Measurements from ENCODE around the gene PTGFRN.

GRCh38 chr1:116952738-116953275 lies 43.1 kb downstream of the PTGFRN start:
- TF ChIP-seq, protein P1, sequence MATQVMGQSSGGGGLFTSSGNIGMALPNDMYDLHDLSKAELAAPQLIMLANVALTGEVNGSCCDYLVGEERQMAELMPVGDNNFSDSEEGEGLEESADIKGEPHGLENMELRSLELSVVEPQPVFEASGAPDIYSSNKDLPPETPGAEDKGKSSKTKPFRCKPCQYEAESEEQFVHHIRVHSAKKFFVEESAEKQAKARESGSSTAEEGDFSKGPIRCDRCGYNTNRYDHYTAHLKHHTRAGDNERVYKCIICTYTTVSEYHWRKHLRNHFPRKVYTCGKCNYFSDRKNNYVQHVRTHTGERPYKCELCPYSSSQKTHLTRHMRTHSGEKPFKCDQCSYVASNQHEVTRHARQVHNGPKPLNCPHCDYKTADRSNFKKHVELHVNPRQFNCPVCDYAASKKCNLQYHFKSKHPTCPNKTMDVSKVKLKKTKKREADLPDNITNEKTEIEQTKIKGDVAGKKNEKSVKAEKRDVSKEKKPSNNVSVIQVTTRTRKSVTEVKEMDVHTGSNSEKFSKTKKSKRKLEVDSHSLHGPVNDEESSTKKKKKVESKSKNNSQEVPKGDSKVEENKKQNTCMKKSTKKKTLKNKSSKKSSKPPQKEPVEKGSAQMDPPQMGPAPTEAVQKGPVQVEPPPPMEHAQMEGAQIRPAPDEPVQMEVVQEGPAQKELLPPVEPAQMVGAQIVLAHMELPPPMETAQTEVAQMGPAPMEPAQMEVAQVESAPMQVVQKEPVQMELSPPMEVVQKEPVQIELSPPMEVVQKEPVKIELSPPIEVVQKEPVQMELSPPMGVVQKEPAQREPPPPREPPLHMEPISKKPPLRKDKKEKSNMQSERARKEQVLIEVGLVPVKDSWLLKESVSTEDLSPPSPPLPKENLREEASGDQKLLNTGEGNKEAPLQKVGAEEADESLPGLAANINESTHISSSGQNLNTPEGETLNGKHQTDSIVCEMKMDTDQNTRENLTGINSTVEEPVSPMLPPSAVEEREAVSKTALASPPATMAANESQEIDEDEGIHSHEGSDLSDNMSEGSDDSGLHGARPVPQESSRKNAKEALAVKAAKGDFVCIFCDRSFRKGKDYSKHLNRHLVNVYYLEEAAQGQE (IDR thresholded peaks at IDR 0.05; ENCODE audit: low read depth) = no peak
- TF ChIP-seq MAX (IDR thresholded peaks at IDR 0.05) = no peak
- TF ChIP-seq EZH2phosphoT487 (IDR thresholded peaks at IDR 0.05; ENCODE audit: borderline replicate concordance) = no peak
- no peak for TF ChIP-seq JUND (IDR thresholded peaks at IDR 0.05)
- no peak for TF ChIP-seq SP1 (IDR thresholded peaks at IDR 0.05; ENCODE audit: low read depth)
- TF ChIP-seq CTCF (IDR thresholded peaks at IDR 0.05 in 2 of 3, conservative IDR thresholded peaks at IDR 0.05 in 1 of 3; ENCODE audit: borderline replicate concordance in 1 of 3, insufficient read depth in 1 of 3, low read depth in 2 of 3, low read length in 2 of 3) = no peak
- no peak for TF ChIP-seq EZH2 (IDR thresholded peaks at IDR 0.05)
- no peak for TF ChIP-seq ZNF274 (IDR thresholded peaks at IDR 0.05; ENCODE audit: low read depth, low read length)
- no peak for TF ChIP-seq SIN3A (IDR thresholded peaks at IDR 0.05; ENCODE audit: low read depth)

Measured in HCT116 (cell line).